Mesodermal cell (in vitro differentiated cells): ENCODE data around the gene CAPN8.
"Not testable (repeated sequence)": the region's sequence is repeated elsewhere in the genome, so short reads cannot be mapped to it uniquely, and the experiment has no call there.

ENCODE experiments used
- H3K27ac ChIP-seq: 2 replicates; pipeline ENCODE4 v1.7.0; 2013; ENCODE audit warnings: mild to moderate bottlenecking, low read depth, low read length, moderate library complexity; ENCODE audit not compliant: severe bottlenecking
- H3K36me3 ChIP-seq: 2 replicates; pipeline ENCODE4 v1.7.1; 2013; ENCODE audit warnings: mild to moderate bottlenecking, low read length, moderate library complexity; ENCODE audit not compliant: control insufficient read depth, insufficient read depth
- H3K4me1 ChIP-seq: one replicate; pipeline ENCODE4 v1.7.1; 2013; ENCODE audit warnings: mild to moderate bottlenecking, low read length; ENCODE audit not compliant: insufficient read depth, control insufficient read depth, poor library complexity, severe bottlenecking
- H3K4me3 ChIP-seq: 2 replicates; pipeline ENCODE4 v1.7.0; 2013; ENCODE audit warnings: low read length, control low read depth, mild to moderate bottlenecking; ENCODE audit not compliant: insufficient read depth, poor library complexity, severe bottlenecking; ENCODE audit errors: extremely low read depth
- H3K9me3 ChIP-seq: 2 replicates; pipeline ENCODE4 v1.7.1; 2013; ENCODE audit warnings: mild to moderate bottlenecking, low read length, moderate library complexity; ENCODE audit not compliant: control insufficient read depth
- WGBS, 2 experiments: methylation state at CpG; one replicate each; pipeline ENCODE4 v1.1.5; 2013; ENCODE audit warnings: missing lambda C conversion rate in 2 of 2; ENCODE audit not compliant: insufficient coverage in 2 of 2; 5-methylcytosine and 5-hydroxymethylcytosine counted together

Gene CAPN8

DNA sequence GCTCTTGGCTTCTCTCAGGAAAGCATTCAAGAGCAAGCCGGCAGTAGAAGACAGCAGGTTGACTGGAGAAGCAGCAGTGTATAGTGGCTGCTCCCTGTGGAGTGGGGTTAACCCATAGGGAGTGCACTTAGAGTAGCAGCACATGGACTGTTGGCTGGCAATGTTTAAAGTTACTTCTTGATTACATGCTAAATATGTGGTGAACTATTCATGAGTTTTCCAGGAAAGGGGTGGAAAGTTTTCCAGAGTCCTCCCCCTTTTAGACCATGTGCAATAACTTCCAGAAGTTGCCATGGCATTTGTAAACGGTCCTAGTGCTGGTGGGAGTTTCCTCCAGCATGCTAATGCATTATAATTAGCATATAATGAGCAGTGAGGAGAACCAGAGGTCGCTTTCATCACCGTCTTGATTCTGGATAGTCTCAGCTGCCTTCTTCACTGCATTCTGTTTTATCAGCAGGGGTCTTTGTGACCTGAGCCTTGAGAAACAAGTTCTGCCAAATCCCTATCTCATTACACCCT is 140.5 kb downstream of the CAPN8 start:
- Histone ChIP-seq H3K4me1 (no peaks in the 10 kb centered on the region), H3K27ac (no peak overlapping the region), H3K9me3 (no peaks in the 10 kb centered on the region), H3K36me3 (no peaks in the 10 kb centered on the region), H3K4me3 (no peak overlapping the region)
- 89 to 100% methylated on average over 2 to 3 of the region's 4 CpGs for WGBS, 2 experiments

DNA sequence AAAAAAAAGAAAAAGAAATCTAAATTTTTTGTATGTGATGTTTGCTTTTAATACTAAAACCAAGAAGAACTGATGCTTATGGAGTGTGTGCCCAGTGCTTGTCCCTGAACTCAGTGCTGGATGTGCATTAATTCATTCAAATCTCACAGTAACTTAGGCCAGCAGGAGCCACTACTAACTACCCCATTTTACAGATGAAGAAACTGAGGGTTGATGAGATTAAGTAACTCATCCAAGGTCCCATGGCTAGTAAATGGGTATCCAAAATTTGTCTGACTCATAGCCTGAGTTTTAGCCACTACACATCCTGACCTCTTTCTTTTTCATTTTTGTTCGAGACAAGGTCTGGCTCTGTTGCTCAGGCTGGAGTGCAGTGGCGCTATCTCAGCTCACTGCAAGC is 144.4 kb downstream of the CAPN8 start:
- no peaks in the 10 kb centered on the region for H3K4me1 ChIP-seq
- H3K4me3 ChIP-seq = no peak overlapping the region
- WGBS, 2 experiments = 86 to 94% methylated on average over 1 to 2 of the region's 2 CpGs
- H3K36me3 ChIP-seq = no peaks in the 10 kb centered on the region
- no peaks in the 10 kb centered on the region for H3K9me3 ChIP-seq
- no peak overlapping the region for H3K27ac ChIP-seq

DNA sequence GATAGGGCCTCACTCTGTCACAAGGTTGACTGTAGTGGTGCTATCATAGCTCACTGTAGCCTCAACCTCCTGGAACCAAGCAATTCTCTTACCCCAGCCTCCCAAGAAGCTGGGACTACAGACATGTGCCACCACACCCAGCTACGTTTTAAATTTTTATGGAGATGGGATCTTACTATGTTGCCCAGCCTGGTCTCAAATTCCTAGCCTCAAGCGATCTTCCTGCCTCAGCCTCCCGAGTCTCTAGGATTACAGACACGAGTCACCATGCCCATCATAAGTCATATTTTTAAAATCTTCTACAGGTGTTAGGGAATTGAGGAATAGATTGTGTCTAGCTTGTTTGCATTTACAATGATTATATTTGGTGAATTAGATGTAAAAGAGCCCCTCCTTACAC is 145.3 kb downstream of the CAPN8 start:
- Histone ChIP-seq H3K36me3 (no peaks in the 10 kb centered on the region), H3K9me3 (no peaks in the 10 kb centered on the region), H3K4me3 (no peak overlapping the region), H3K4me1 (no peaks in the 10 kb centered on the region), H3K27ac (no peak overlapping the region)
- WGBS, 2 experiments = no CpG with 5 or more reads among the region's 4 CpGs

- H3K27ac ChIP-seq = no peak overlapping the region
- H3K36me3 ChIP-seq = no peaks in the 10 kb centered on the region
- H3K4me1 ChIP-seq = no peaks in the 10 kb centered on the region
- 83% methylated on average over 1 of the region's 2 CpGs; no CpG with 5 or more reads in 1 of the 2 experiments for WGBS, 2 experiments
- H3K4me3 ChIP-seq = no peak overlapping the region
- no peaks in the 10 kb centered on the region for H3K9me3 ChIP-seq
Observed at GRCh38 chr1:223519116-223519515, 146.4 kb downstream of the CAPN8 start.

DNA sequence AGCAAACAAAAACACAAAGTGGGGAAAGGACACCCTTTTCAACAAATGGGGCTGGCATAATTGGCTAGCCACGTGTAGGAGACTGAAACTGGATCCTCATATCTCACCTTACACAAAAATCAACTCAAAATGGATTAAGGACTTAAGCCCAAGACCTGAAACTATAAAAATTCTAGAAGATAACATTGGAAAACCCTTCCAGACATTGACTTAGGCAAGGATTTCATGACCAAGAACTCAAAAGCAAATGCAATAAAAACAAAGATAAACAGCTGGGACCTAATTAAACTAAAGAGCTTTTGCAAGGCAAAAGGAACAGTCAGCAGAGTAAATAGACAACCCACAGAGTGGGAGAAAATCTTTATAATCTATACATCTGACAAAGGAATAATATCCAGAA is 146.9 kb downstream of the CAPN8 start:
- H3K4me1 ChIP-seq, H3K9me3 ChIP-seq, H3K4me3 ChIP-seq, H3K27ac ChIP-seq, H3K36me3 ChIP-seq: not testable (repeated sequence)
- WGBS, 2 experiments = 80 to 86% methylated on average over 1 of the region's 1 CpG

DNA sequence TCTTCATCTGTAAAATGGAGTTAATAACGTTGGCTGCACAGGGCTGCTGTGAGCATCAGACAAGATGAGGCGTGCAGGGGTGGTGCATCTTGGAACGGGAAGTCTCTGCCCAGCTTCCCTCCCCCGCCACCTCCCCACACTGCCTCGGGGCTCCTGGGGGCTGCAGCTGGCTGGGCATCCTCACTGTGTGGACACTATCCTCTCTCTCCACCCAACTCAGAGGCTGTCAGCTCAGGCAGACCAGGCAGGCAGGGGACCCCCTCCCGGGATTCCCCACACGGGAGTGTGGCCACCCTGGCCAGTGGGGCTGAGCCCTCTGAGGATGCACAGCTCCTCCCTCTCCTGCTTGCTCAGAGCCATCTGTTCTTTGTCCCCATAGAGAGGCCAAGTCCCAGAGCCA is 149.6 kb downstream of the CAPN8 start:
- Histone ChIP-seq H3K4me1 (no peaks in the 10 kb centered on the region), H3K36me3 (no peaks in the 10 kb centered on the region), H3K9me3 (no peaks in the 10 kb centered on the region), H3K4me3 (no peak overlapping the region), H3K27ac (no peak overlapping the region)
- WGBS, 2 experiments = 81% methylated on average over 7 of the region's 7 CpGs

GRCh38 chr1:223515421-223515820 is 150.1 kb downstream of the CAPN8 start:
- no peak overlapping the region for H3K27ac ChIP-seq
- WGBS, 2 experiments = 76 to 88% methylated on average over 3 to 4 of the region's 5 CpGs
- H3K4me3 ChIP-seq = no peak overlapping the region
- H3K36me3 ChIP-seq = no peaks in the 10 kb centered on the region
- H3K4me1 ChIP-seq = no peaks in the 10 kb centered on the region
- H3K9me3 ChIP-seq = no peaks in the 10 kb centered on the region

DNA sequence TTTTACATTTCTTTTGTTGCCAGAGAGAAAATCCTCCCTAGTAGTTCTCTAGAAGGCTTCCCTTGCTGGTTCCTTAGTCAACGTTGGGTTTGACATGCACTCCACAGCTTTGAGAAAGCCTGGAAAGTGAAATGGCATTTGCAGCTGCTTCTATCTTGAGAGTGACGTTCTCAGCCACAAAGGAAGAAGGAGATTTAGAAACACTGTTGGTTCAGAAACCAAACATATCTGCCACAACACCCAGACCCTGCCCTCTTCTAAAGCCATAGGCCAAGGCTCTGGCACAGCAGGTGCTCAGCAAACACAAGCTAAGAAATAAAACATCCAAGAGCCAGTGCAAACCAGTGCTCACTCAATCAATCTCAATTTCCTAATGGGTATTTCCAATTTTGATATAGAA is 150.9 kb downstream of the CAPN8 start:
- Histone ChIP-seq H3K9me3 (no peaks in the 10 kb centered on the region), H3K4me1 (no peaks in the 10 kb centered on the region), H3K27ac (no peak overlapping the region), H3K4me3 (no peak overlapping the region), H3K36me3 (no peaks in the 10 kb centered on the region)
- WGBS, 2 experiments = 86% methylated on average over 2 of the region's 2 CpGs; no CpG with 5 or more reads in 1 of the 2 experiments

DNA sequence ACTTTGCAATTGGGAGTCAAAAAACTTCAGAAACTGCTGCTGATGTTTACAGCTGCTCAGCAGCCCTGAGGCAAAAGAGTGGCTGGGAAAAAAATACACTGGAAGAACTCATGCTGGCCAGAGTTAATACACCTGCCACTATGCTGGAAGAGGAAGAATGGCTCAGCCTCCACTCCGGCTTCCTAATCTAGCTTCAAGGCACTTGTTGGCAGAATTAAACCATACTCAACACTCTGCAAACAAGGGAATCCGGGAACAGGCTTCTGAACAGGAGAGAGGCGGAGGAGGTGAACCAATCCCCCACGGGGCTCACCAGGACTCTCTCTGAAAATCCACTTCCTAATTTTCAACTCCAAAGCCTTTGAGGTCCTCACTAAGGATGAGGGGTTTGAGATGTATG is 152.2 kb downstream of the CAPN8 start:
- Histone ChIP-seq H3K36me3 (no peaks in the 10 kb centered on the region), H3K9me3 (no peaks in the 10 kb centered on the region), H3K4me1 (no peaks in the 10 kb centered on the region), H3K4me3 (no peak overlapping the region), H3K27ac (no peak overlapping the region)
- WGBS, 2 experiments = no CpG with 5 or more reads among the region's 4 CpGs

GRCh38 chr1:223512057-223512456 is 153.4 kb downstream of the CAPN8 start:
- Histone ChIP-seq H3K36me3 (no peaks in the 10 kb centered on the region), H3K4me3 (no peak overlapping the region), H3K9me3 (no peaks in the 10 kb centered on the region), H3K27ac (no peak overlapping the region), H3K4me1 (no peaks in the 10 kb centered on the region)
- 87 to 100% methylated on average over 2 to 6 of the region's 6 CpGs for WGBS, 2 experiments

DNA sequence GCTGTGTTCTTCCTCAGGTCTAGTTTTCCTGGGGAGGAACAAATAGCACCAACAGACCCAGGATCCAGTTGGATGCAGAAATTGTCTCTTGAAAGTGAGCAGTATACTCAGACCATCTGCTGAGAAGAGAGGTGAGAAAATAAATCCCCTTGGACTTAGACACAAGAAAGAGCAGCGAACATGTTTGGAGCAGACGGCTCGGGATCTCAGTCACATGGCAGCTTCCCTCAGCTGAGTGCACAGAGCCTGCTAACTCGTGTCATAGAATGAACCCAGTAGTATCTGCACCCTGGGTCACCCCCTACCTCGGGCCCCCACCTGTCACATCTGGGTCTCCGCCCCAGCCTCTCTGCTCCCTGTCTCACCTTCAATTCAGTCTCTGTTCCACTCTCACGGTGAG is 156.7 kb downstream of the CAPN8 start:
- Histone ChIP-seq H3K27ac (no peak overlapping the region), H3K4me3 (no peak overlapping the region), H3K4me1 (no peaks in the 10 kb centered on the region), H3K9me3 (no peaks in the 10 kb centered on the region), H3K36me3 (no peaks in the 10 kb centered on the region)
- 82 to 87% methylated on average over 7 of the region's 7 CpGs for WGBS, 2 experiments
